Left ventricle myocardium superior (tissue), 1 donor: Measurements from ENCODE around the gene TMEM135. TPM values are rescaled to one million over a fixed set of nuclear protein-coding genes. Genes with fewer than 3 reads are reported as not detected.
"Not testable (repeated sequence)": the region's sequence is repeated elsewhere in the genome, so short reads cannot be mapped to it uniquely, and the experiment has no call there.

Experiments
- ATAC-seq: fragments of 200-7000 bp; cut with Tn5 transposase; one replicate; pipeline ENCODE4 v1.9.1; 2020; ENCODE audit warnings: mild to moderate bottlenecking, moderate library complexity
- DNase-seq: peaks from one replicate; pipeline ENCODE4 v3.0.0-alpha.2; 2020
- intact Hi-C: fragments of 100-400 bp; cut with micrococcal nuclease; formaldehyde crosslinking; loops from one replicate; pipeline ENCODE4 v1.11.0; 2022
- total RNA-seq: library from RNA; stranded (reverse); fragmentation: NEBNext Ultra II Directional; extraction: Animal tissue kit (Norgen Biotek cat#: 25700); gene quantifications from one replicate; pipeline ENCODE4 v1.2.1, GENCODE V29; 2021
- donor health status: DM: no; HTN: yes; CAD: no; lungs with severe emphysema.

The TMEM135 gene
- total RNA-seq, 1 donor from 2014 or later = 20.1 TPM

DNA sequence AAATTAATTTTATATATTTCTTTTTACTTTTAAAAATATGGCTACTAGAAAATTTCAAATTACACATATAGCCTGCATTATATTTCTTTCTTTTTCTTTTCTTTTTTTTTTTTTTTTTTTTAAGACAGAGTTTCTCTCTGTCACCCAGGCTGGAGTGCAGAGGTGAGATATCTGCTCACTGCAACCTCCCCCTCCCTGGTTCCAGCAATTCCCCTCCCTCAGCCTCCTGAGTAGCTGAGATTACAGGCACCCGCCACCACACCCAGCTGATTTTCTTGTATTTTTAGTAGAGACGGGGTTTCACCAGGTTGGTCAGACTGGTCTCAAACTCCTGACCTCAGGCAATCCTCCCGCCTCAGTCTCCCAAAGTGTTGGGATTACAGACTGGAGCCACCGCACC is 234.2 kb downstream of the TMEM135 start:
- DNase-seq, intact Hi-C loops, ATAC-seq: not testable (repeated sequence)

DNA sequence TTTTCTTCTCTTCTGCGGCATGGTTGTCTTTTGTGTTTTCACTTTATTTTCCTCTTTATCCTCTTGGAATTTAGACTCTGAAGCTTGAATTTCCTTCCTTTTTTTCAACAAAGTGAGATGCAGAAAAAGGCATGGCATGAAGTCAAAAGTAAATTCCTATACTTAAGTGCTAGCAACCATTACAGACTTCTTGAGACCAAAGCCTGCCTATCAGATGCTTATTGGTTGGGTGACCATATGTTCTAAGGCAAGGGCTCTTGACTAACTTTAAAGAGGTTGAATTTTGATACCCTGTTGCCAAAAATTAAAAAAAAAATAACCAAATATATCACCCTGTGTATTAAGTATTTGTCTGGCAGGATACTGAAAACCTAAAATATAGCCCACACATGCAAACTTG is 237.4 kb downstream of the TMEM135 start:
- intact Hi-C loops = no loop called here
- no peak for DNase-seq
- ATAC-seq = no peak

DNA sequence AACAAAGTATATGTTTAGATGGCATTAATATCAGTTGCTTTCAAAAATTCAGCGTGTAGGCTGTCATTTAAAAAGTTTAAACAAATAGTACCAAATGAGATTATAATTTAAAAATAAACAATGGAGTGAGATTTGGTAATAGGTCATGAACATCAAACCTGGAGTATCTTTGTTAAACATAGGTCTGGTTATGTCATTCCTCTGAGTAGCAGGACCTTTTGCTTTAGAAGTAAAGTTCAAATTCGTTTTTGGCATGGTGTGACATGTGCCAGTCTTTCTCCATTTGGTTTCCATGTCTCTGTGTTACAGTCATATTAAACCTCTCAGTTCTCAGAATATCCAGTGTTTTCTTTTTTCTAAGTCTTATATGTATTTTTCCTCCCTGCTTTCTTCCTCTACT is 242.4 kb downstream of the TMEM135 start:
- ATAC-seq (no peak), DNase-seq (no peak)
- intact Hi-C loops = loop anchor here (5.0 kb wide), 1 partner anchor 343 kb away; no protein-coding TSS in a partner anchor

DNA sequence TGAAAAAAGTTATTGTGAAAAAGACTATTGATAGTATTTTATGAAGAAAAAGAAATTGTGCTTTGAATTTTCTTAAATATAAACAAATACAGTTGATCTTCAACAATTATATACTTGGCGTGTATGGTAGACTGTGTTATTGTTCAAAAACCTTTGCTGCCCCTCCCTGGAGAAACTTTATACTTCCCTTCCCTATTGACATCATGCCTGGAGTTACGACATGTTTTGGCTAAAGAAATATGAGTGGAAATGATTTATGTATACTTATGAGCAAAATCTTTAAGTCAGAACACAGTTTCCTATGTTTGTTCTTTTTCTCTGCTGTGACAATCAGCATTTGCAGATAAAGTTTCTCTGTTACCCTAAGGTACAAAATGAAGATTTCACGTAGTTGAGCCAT is 243.8 kb downstream of the TMEM135 start:
- no peak for DNase-seq
- intact Hi-C loops = loop anchor here (5.0 kb wide), 1 partner anchor 344 kb away; no protein-coding TSS in a partner anchor
- ATAC-seq = peak; percentile 77

DNA sequence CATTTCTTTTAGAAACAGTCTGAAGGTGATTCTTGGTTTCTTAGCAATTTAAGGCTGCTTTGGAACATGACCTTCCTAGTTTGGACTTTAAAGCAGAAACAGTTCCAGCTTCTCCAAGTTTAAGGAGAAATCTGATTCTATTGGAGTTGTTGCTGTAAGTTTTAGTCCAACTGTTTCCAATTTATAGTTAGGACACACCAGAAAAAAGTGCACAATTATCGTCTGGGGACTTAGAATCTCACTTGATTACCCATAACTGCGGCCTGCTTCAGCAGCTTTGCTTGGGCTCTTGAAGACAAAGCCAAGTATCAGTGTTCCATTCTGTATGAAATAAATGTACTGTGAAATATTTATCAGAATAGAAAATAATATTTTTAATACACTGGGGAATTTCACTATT is 246.6 kb downstream of the TMEM135 start:
- ATAC-seq = no peak
- intact Hi-C loops = loop anchor here (5.0 kb wide), 1 partner anchor 347 kb away; no protein-coding TSS in a partner anchor

DNA sequence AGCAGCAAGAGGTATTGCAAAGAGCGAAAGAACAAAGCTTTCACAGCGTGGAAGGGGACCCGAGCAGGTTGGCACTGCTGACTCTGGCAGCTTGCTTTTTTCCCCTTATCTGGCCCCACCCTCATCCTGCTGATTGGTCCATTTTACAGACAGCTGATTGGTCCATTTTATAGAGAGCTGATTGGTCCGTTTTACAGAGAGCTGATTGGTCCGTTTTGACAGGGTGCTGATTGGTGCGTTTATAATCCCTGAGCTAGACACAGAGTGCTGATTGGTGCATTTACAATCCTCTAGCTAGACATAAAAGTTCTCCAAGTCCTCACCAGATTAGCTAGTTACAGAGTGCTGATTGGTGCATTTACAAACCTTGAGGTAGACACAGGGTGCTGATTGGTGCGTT is 247.9 kb downstream of the TMEM135 start:
- DNase-seq, ATAC-seq, intact Hi-C loops: not testable (repeated sequence)

More for the DNA sequence above, 246.6 kb downstream of the TMEM135 start:
- DNase-seq = no peak

DNA sequence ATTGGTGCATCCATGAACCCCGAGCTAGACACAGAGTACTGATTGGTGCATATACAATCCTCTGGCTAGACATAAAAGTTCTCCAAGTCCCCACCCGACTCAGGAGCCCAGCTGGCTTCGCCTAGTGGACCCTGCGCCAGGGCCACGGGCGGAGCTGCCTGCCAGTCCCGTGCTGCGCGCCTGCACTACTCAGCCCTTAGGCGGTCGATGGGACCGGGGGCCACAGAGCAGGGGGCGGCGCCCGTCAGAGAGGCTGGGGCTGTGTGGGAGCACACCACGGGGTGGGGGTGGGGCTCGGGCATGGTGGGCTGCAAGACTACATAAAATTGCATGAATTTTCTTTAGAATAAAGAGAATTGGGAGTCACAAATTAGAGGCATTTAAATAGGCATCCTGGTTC is 248.6 kb downstream of the TMEM135 start:
- intact Hi-C loops = no loop called here
- DNase-seq = peak; percentile 26
- ATAC-seq = no peak

DNA sequence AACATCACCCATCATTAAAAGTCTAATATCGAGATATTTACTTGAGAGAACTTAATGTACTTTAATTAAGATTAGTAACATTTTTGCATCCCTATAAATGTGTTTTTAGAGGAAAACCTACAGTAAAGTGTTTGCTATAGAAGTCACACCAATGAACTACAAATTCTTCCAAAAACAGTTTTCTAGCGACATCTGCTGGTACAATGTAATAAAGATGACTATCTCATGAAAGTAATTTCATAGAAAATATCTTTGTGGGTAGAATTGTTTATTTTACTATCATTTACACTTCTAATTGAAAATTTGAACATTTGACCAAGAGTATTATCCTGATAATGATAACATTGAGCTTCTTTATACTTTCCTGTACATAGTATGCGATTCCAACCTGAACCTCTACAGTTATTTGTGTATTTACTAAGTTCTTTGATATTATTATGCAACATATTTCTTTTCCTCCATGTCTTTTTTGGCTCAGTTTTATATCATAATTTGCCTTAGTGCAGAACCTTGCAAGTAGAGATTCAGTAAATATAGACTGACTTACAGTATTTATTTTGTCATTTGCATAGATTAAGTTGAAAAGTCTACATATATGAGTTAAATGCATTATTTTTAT is 252.7 kb downstream of the TMEM135 start:
- intact Hi-C loops = loop anchor here (5.0 kb wide), 1 partner anchor 348 kb away; no protein-coding TSS in a partner anchor
- ATAC-seq (peak; percentile 36), DNase-seq (no peak)

DNA sequence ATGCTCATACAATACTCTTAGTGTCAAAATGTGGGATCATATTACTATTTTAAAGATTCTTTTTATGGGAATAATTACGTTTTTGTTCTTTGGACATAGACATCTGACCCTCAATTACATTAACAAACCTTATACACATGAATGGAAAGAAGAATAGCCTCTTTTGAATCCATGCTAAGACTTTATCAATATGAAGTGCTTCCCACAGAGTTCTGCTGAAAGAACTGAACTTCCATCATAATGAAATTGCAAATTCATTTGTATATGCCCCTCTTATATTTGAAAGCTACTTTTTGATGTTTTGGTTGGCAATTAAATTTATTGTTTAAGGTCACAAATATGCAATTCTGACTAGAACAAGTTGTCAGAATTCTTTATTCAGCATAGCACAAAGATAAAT is 254.9 kb downstream of the TMEM135 start:
- no peak for DNase-seq
- ATAC-seq = no peak
- intact Hi-C loops = loop anchor here (5.0 kb wide), 1 partner anchor 350 kb away; no protein-coding TSS in a partner anchor

DNA sequence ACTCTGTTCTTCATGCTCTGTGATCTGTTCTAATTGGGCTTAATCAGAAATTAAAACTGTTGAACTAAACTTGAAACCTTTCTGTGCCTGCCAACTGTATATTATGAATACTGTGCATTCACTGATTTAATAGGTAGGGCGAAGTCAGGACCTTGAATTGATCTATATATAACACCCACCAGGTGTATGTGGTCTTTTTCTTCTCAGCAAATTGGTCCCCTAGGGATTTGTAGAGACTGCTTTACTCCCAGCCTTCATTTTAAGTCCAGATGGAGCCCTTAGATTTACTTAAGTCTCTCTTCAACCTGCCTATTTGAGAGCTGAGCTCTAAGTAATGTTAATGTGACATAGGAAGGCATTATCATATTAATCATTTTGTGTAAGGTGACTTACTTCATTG is 257.5 kb downstream of the TMEM135 start:
- intact Hi-C loops = no loop called here
- ATAC-seq (no peak), DNase-seq (no peak)

DNA sequence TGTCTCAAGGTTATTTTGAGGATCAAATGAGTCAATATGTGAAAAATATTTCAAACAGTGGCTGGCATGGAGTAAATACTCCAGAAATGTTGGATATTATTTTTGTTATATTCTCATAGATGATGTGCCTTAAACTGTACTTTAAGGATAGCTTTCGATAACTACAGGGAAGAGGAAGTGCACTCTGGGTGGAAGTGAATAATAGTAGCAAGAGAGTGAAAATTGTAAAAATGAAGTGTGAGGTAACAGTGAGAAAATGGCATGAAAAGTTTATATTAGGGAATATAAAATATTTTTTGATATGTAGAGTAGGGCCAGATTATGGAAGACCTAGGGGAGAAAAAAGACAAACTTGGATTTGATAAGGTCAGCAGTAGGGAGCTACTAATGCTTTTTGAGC is 258.9 kb downstream of the TMEM135 start:
- intact Hi-C loops = no loop called here
- DNase-seq = no peak
- ATAC-seq = no peak

DNA sequence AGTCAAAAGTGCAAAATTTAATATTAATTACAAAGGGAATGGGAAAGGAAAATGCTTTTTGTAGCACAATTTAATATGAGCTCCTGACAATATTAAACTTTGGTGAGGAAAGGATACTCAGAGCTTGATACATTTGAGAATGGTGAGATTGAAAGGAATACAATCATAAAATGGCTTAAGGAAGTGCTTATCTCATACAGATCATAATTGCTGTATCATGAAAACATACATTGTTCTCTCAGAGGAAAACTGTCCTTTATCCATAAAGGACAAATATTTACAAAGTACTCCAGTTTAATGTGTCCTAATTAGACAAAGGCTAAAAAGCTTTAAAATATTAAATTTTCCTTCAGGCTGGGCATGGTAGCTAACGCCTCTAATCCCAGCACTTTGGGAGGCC is 260.4 kb downstream of the TMEM135 start:
- DNase-seq (no peak), ATAC-seq (no peak)
- intact Hi-C loops = no loop called here

DNA sequence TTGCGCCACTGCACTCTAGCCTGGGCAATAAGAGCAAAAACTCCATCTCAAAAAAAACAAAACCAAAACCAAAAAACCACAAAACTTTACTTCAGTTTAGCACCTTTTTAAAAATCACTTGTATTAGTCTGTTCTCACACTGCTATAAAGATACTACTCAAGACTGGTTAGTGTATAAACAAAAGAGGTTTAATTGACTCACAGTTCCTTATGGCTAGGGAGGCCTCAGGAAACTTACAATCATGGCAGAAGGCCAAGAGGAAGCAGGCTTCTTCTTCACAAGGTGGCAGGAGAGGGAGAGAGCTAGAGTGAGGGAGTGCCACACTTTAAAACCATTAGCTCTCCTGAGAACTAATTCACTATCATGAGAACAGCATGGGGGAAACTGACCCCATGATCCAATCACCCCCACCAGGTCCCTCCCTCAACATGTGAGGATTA is 261.3 kb downstream of the TMEM135 start:
- DNase-seq (no peak), ATAC-seq (peak; percentile 10)
- intact Hi-C loops = no loop called here

DNA sequence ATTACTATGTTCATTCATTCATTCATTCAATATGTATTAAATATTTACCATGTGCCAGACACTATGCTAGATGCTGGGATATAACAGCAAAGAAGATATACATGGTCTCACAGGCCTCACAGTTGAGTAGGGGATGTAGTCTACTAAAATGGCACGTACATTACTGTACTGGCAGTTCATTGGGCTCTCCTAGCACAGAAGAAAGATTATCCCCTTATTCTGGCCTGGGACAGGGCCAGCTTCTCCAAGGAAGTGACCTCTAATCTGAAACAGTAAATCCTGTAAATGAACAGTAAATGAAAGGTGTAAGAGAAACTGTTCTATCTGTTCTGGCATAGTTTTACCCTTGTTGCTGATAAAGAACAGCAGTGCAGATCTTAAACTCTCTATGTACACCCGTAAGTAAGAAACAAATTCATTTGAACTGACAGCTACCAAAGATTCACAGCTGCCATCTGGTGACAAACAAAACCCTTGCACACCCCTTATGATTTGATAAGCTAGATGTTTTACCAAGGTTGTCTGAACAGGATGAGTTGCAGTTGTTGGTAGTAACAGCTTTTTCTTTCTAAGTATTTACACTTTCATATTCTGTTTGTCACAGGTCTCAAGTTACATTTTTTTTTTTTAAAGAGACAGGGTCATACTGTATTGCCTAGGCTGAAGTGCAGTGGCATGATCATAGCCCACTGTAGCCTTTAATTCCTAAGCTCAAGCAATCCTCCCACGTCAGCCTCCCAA is 263.1 kb downstream of the TMEM135 start:
- intact Hi-C loops = no loop called here
- peak; percentile 16 for ATAC-seq
- DNase-seq = no peak

DNA sequence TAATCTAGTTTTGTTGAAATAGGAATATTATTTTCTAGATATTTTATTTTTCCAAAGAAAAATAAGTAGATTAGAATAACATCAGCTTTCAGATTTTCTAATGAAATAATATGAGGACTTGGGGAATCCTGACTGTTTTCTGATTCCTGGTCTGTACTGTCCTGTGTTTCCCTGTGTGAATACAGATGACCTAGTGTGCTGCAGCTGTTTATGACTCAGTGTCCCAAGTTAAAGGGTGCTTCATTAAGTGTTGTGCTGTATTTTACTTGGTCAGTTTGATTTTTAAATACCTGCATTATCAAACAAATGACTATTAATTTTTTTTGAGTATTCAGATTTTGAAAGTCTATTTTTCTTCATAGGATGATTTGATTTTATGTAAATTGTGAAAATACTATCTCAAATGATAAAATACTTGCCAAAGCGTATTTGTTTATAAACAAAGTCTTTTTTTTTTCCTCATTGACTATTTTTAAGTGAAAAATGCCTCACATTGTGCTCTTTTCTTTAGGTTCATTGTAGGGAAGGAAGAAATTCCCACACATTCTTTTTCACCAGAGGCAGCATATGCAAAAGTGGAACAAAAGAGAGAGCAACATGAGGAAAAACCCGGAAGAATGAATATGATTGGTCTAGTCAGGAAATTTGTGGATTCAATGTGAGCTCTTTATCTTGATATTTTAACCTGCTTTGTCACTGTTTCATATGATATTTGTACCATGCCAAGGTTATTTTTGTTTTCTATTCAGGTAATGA is 264.2 kb downstream of the TMEM135 start:
- DNase-seq (no peak), ATAC-seq (no peak)
- intact Hi-C loops = no loop called here

DNA sequence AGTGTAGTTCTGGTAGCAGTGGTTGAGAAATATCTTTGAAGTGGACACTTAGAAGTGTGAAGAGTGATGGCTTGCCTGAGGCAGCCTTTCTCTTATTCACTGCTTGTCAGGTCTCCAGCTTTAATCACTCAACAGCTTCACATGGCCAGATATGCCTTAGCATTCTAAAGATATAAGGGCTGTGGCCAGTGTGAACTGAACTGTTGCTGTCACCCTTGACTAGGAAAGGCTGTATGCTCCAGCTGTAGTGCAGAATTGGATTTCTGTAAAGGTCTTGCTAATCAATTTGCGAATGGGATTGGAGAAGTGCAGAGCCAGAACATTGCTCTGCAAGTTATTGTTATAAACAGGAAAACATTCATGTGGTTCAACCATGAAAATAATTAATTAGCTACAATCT is 266.7 kb downstream of the TMEM135 start:
- DNase-seq (no peak), ATAC-seq (peak; percentile 89)
- intact Hi-C loops = no loop called here

DNA sequence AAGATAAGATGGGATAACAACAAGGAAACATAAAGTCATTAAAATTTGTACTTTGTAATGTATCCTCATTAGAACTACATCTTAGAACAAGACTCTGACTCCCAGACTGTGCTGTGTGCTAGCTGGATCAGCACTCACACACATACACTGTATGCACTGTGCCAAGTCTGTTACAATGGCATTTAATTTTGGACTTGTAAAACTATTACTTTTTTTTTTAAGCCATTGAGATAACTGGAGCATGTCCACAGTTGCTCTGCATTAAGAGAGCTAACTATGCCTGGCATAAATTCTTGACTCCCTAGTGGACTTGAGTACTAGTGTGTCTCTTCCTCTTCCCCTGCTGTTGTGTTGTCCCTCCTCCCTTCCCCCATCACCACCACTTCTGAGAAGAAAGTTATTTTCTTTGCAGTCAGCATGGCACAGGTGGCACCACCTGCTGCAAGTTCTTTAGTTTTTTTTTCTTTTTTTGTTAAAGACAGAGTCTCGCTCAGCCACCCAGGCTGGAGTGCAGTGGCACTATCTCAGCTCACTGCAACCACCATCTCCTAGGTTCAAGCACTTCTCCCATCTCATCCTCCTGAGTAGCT is 268.6 kb downstream of the TMEM135 start:
- no peak for DNase-seq
- intact Hi-C loops = no loop called here
- ATAC-seq = peak; percentile 70

DNA sequence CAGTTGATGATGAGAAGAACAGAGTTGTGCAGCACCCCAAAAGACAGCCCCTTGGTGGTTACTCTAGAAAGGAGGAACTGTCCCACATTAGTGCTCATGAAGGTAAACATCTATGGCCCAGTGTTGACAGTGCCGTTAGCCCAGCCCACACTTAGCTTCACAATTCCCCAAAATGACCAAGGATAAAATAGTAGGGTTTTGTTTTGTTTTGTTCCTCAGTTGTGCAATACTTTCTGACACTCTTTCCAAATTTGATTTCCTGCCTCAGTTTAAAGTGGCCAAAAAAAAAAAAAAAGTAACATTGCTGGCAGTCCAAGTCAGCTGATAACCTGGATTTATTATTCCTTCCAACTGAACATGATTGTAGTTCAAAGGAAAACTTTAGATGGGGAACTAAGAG is 269.4 kb downstream of the TMEM135 start:
- ATAC-seq = peak; percentile 67
- no peak for DNase-seq
- intact Hi-C loops = no loop called here

DNA sequence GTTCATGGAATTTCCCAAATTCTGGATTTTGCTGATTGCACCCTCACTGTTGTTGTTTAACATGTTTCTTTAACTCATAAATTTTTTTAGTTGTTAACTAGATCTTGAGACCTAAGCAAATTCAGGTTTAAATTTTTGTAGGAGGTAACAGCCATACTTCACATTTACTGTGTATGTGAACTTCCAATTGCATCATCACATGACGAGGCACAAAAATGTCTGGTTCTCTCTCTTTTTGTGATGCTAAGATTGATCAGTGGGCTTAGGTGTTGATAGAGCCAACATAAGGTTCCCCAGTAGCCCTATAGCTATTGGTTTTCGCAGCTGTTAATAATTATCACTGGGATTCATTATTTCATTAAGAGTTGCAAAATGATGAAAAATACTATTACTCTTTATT is 277.5 kb downstream of the TMEM135 start:
- no peak for ATAC-seq
- intact Hi-C loops = no loop called here
- DNase-seq = no peak

DNA sequence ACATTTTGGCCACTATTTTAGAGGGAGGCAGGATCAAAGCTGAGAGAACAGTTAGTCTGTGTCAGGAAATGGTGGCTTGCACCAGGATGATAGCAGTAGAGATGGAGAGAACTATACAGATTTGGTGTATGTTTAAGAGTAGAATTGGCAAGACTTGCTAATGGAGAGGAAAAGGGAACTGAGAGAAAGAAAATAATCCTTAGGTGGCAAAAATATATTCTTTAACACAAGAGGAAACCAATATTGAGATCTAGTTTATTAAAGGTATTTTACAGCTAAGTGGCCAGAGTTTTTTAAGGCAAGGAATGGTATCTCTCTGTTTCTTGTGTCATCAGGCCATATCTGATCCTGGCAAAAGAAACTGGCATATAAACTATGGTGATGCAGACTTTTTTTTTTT is 278.8 kb downstream of the TMEM135 start:
- DNase-seq (no peak), ATAC-seq (no peak)
- intact Hi-C loops = no loop called here
